ENCODE data around the gene FLT3. TPM values are rescaled to one million over a fixed set of nuclear protein-coding genes. Genes with fewer than 3 reads are reported as not detected.
"Not testable (repeated sequence)": the region's sequence is repeated elsewhere in the genome, so short reads cannot be mapped to it uniquely, and the experiment has no call there.

The FLT3 gene
- polyA plus RNA-seq, 1 of the 3 experiments (the other 2 are of a cell fraction) = not detected

DNA sequence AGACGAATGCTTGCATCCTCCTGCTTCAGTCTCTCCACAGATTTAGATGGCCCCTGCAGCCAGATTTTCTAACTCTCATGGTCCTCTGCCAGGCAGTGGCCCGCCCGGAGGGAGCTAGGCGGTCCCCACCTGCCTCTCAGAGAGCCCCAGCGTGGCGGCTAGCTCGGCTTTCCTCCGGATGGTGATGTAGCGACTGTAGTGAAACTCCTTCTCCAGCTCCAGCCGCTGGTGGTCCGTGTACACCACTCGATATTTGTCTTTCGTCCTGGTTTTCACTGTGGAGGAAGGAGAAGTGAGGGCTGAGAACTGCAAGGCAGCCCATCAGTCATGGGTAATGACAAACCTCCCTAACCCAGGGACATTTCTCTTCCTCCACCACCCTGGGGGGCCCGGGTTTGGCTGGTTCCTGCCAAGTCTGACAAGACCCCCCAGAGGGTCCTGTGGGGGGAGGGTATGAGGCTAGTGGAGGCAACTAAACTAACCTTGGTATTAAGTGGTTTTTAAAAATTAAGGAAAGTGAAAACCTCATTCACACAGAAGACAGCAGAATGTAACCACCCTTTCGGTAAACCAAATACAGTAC lies 135.5 kb downstream of the FLT3 start:
- ChIA-PET POLR2A (no interaction called here), CTCF (interaction anchor here (2.1 to 3.5 kb wide), 3 partner anchors 11 to 139 kb away, joined by 9 to 13 read pairs (median 11); no protein-coding TSS in a partner anchor)
- 48% methylated on average over 14 of the region's 15 CpGs for WGBS (ENCODE audit: low lambda C conversion rate)
- H3K27ac ChIP-seq (ENCODE audit: low read depth in 2 of 2, low read length in 1 of 2) = no peak overlapping the region
- no peaks in the 10 kb centered on the region for H3K9me2 ChIP-seq
- no peak overlapping the region for H3K4me3 ChIP-seq (ENCODE audit: low read depth in 2 of 2, low read length in 1 of 2)
- no peaks in the 10 kb centered on the region for H4K20me1 ChIP-seq (ENCODE audit: insufficient read depth)
- peak; percentile 15 for DNase-seq
- H3K36me3 ChIP-seq (replicated peaks in 1 of 2; ENCODE audit: control insufficient read depth in 1 of 2, insufficient read depth in 2 of 2, low read length in 1 of 2) = no peaks in the 10 kb centered on the region
- no peak overlapping the region for H3K4me2 ChIP-seq
- H2AFZ ChIP-seq (ENCODE audit: low read depth) = no peak overlapping the region
- H3K4me1 ChIP-seq (ENCODE audit: control insufficient read depth in 1 of 2, insufficient read depth in 2 of 2, low read depth in 1 of 2, low read length in 1 of 2) = no peaks in the 10 kb centered on the region
- peaks cover 86% of the 10 kb centered on the region for H3K27me3 ChIP-seq (ENCODE audit: insufficient read depth)
- TF ChIP-seq TEAD4 (IDR thresholded peaks at IDR 0.05; ENCODE audit: borderline replicate concordance, insufficient read depth) = no peak
- no peak for TF ChIP-seq RCOR1 (IDR thresholded peaks at IDR 0.05; ENCODE audit: low read length)
- TF ChIP-seq, protein P1, sequence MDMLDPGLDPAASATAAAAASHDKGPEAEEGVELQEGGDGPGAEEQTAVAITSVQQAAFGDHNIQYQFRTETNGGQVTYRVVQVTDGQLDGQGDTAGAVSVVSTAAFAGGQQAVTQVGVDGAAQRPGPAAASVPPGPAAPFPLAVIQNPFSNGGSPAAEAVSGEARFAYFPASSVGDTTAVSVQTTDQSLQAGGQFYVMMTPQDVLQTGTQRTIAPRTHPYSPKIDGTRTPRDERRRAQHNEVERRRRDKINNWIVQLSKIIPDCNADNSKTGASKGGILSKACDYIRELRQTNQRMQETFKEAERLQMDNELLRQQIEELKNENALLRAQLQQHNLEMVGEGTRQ (IDR thresholded peaks at IDR 0.05; ENCODE audit: borderline replicate concordance, low read depth, low read length) = no peak
- TF ChIP-seq MEF2A (IDR thresholded peaks at IDR 0.05; ENCODE audit: borderline replicate concordance, low read depth) = no peak
- TF ChIP-seq FOSL2 (IDR thresholded peaks at IDR 0.05; ENCODE audit: borderline replicate concordance, low read depth) = no peak
- no peak for TF ChIP-seq EZH2phosphoT487 (IDR thresholded peaks at IDR 0.05; ENCODE audit: borderline replicate concordance, low read depth)
- TF ChIP-seq, protein P2, sequence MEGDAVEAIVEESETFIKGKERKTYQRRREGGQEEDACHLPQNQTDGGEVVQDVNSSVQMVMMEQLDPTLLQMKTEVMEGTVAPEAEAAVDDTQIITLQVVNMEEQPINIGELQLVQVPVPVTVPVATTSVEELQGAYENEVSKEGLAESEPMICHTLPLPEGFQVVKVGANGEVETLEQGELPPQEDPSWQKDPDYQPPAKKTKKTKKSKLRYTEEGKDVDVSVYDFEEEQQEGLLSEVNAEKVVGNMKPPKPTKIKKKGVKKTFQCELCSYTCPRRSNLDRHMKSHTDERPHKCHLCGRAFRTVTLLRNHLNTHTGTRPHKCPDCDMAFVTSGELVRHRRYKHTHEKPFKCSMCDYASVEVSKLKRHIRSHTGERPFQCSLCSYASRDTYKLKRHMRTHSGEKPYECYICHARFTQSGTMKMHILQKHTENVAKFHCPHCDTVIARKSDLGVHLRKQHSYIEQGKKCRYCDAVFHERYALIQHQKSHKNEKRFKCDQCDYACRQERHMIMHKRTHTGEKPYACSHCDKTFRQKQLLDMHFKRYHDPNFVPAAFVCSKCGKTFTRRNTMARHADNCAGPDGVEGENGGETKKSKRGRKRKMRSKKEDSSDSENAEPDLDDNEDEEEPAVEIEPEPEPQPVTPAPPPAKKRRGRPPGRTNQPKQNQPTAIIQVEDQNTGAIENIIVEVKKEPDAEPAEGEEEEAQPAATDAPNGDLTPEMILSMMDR (IDR thresholded peaks at IDR 0.05) = no peak
- no peak for TF ChIP-seq GATA2 (CRISPR knock-in tag; IDR thresholded peaks at IDR 0.05)
- no peak for TF ChIP-seq FOXJ3 (CRISPR knock-in tag; IDR thresholded peaks at IDR 0.05)
- TF ChIP-seq CHD2 (IDR thresholded peaks at IDR 0.05; ENCODE audit: low read length, partially characterized antibody) = no peak
- no peak for TF ChIP-seq FOXM1 (IDR thresholded peaks at IDR 0.05; ENCODE audit: low read depth)
- no peak for TF ChIP-seq RAD21 (IDR thresholded peaks at IDR 0.05; ENCODE audit: low read length)
- TF ChIP-seq, protein P3, sequence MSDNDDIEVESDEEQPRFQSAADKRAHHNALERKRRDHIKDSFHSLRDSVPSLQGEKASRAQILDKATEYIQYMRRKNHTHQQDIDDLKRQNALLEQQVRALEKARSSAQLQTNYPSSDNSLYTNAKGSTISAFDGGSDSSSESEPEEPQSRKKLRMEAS (IDR thresholded peaks at IDR 0.05; ENCODE audit: low read depth) = no peak
- TF ChIP-seq, protein P4, sequence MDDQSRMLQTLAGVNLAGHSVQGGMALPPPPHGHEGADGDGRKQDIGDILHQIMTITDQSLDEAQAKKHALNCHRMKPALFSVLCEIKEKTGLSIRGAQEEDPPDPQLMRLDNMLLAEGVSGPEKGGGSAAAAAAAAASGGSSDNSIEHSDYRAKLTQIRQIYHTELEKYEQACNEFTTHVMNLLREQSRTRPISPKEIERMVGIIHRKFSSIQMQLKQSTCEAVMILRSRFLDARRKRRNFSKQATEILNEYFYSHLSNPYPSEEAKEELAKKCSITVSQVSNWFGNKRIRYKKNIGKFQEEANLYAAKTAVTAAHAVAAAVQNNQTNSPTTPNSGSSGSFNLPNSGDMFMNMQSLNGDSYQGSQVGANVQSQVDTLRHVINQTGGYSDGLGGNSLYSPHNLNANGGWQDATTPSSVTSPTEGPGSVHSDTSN (IDR thresholded peaks at IDR 0.05) = no peak
- TF ChIP-seq GABPA (IDR thresholded peaks at IDR 0.05; ENCODE audit: low read depth) = no peak
- no peak for TF ChIP-seq ELF1 (IDR thresholded peaks at IDR 0.05)
- no peak for TF ChIP-seq SMC3 (IDR thresholded peaks at IDR 0.05; ENCODE audit: low read depth, low read length)
- no peak overlapping the region for H3K9ac ChIP-seq
- H3K79me2 ChIP-seq (ENCODE audit: insufficient read depth) = no peaks in the 10 kb centered on the region
- H3F3A ChIP-seq (replicated peaks; ENCODE audit: insufficient read depth) = no peaks in the 10 kb centered on the region
- H3K9me3 ChIP-seq = no peaks in the 10 kb centered on the region

DNA sequence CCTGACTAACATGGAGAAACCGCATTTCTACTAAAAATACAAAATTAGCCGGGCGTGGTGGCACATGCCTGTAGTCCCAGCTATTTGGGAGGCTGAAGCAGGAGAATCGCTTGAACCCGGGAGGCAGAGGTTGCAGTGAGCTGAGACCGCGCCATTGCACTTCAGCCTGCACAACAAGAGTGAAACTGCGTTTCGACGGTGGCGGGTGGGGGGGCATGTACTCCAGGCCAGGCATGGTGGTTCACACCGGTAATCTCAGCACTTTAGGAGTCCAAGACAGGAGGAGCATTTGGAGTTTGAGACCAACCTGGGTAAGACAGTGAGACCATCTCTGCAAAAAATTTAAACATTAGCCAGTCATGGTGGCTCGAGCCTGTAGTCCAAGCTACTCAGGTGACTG lies 136.2 kb downstream of the FLT3 start:
- H3K27me3 ChIP-seq (ENCODE audit: insufficient read depth) = peaks cover 86% of the 10 kb centered on the region
- H3K4me2 ChIP-seq; H3K9ac ChIP-seq; DNase-seq; H3K36me3 ChIP-seq (replicated peaks in 1 of 2; ENCODE audit: control insufficient read depth in 1 of 2, insufficient read depth in 2 of 2, low read length in 1 of 2); H3K27ac ChIP-seq (ENCODE audit: low read depth in 2 of 2, low read length in 1 of 2); H3K4me3 ChIP-seq (ENCODE audit: low read depth in 2 of 2, low read length in 1 of 2); H3F3A ChIP-seq (replicated peaks; ENCODE audit: insufficient read depth); H3K9me2 ChIP-seq; POLR2A ChIA-PET; H3K9me3 ChIP-seq; H3K79me2 ChIP-seq (ENCODE audit: insufficient read depth); H4K20me1 ChIP-seq (ENCODE audit: insufficient read depth); H2AFZ ChIP-seq (ENCODE audit: low read depth); H3K4me1 ChIP-seq (ENCODE audit: control insufficient read depth in 1 of 2, insufficient read depth in 2 of 2, low read depth in 1 of 2, low read length in 1 of 2): not testable (repeated sequence)
- CTCF ChIA-PET = interaction anchor here (2.1 to 3.5 kb wide), 3 partner anchors 10 to 138 kb away, joined by 9 to 13 read pairs (median 11); no protein-coding TSS in a partner anchor
- WGBS (ENCODE audit: low lambda C conversion rate) = 73% methylated on average over 9 of the region's 13 CpGs
